Activated CD4-positive, alpha-beta T cell treated with anti-CD3 and anti-CD28 coated beads for 36 hours (primary cell): Measurements from ENCODE around the gene MAP1LC3B2. TPM values are rescaled to one million over a fixed set of nuclear protein-coding genes. Genes with fewer than 3 reads are reported as not detected.
"Not testable (repeated sequence)": the region's sequence is repeated elsewhere in the genome, so short reads cannot be mapped to it uniquely, and the experiment has no call there.

Experiments used
- ATAC-seq: fragments of 200-7000 bp; cut with Tn5 transposase; one replicate; pipeline ENCODE4 v1.10.0; 2021; ENCODE audit warnings: mild to moderate bottlenecking, moderate library complexity
- CTCF ChIA-PET: fragments of 350-600 bp; sonication (Branson Sonifier 250); formaldehyde crosslinking; loops from one replicate; lab custom pipeline; 2021; ENCODE audit warnings: antibody characterized with exemption; lab: Charles Lee
- POLR2A ChIA-PET: fragments of 350-600 bp; sonication (Branson Sonifier 250); formaldehyde crosslinking; loops from one replicate; lab custom pipeline; 2021; ENCODE audit warnings: antibody characterized with exemption, inconsistent platforms; lab: Charles Lee
- DNase-seq: peaks from one replicate; pipeline ENCODE4 v3.0.0-alpha.2; 2020
- H3K27ac Mint-ChIP-seq: one replicate; pipeline ENCODE4 v1.8.0; 2021; ENCODE audit warnings: mixed read lengths
- H3K27me3 Mint-ChIP-seq: one replicate; pipeline ENCODE4 v1.8.0; 2021; ENCODE audit warnings: mixed read lengths
- H3K36me3 Mint-ChIP-seq: one replicate; pipeline ENCODE4 v1.8.0; 2021; ENCODE audit warnings: low read depth, mixed read lengths
- H3K4me1 Mint-ChIP-seq: one replicate; pipeline ENCODE4 v1.8.0; 2021; ENCODE audit warnings: mixed read lengths
- H3K4me3 Mint-ChIP-seq: one replicate; pipeline ENCODE4 v1.8.0; 2021; ENCODE audit warnings: mild to moderate bottlenecking, moderate library complexity, mixed read lengths
- H3K9me3 Mint-ChIP-seq: one replicate; pipeline ENCODE4 v1.8.0; 2021; ENCODE audit warnings: low read depth, mixed read lengths
- intact Hi-C, 2 experiments: fragments of 100-400 bp; cut with DNase I in 1 of 2; cut with micrococcal nuclease in 1 of 2; formaldehyde crosslinking; loops; one replicate each; pipeline versions ENCODE4 v1.14.2 to v1.15.1; 2022 to 2024; cut with DNase I, micrococcal nuclease
- total RNA-seq, 2 experiments: library from RNA; stranded (reverse); gene quantifications; one replicate each; pipeline ENCODE4 v1.2.3, GENCODE V29; 2021

MAP1LC3B2 gene
- total RNA-seq, 2 experiments from 2014 or later = 1.8 TPM; not detected in 1

DNA sequence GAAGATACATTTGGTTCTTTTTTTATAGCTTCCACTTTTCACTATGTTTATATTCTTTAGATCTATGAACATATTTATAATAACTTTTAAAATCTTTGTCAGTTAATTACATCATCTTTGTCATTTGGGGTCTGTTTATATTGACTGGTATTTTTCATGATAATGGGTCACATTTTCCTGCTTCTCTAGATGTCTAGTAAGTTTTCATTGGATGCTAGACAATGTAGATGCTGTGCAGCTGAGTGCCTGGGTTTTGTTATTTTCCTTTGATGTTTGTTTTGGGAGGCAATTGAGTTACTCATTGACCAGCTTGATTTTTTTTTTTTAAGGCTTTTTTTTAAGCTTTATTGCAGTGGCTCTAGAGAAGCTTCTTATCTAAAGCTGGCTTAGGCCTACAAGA is 4.9 kb downstream of the MAP1LC3B2 start:
- ChIA-PET POLR2A (no interaction called here), CTCF (interaction anchor here (0.8 kb wide), 1 partner anchor 144 kb away, joined by 3 read pairs; no protein-coding TSS in a partner anchor)
- H3K27me3 Mint-ChIP-seq = no peaks in the 10 kb centered on the region
- H3K9me3 Mint-ChIP-seq = peaks cover 11% of the 10 kb centered on the region
- DNase-seq = no peak
- H3K4me1 Mint-ChIP-seq = peaks cover 17% of the 10 kb centered on the region
- intact Hi-C loops = no loop called here
- no peak for ATAC-seq
- H3K4me3 Mint-ChIP-seq = no peak overlapping the region
- H3K27ac Mint-ChIP-seq = no peak overlapping the region
- H3K36me3 Mint-ChIP-seq = no peaks in the 10 kb centered on the region

GRCh38 chr12:116565221-116565620 is 6.0 kb downstream of the MAP1LC3B2 start:
- H3K36me3 Mint-ChIP-seq, intact Hi-C loops, H3K27ac Mint-ChIP-seq, DNase-seq, H3K4me3 Mint-ChIP-seq, H3K4me1 Mint-ChIP-seq, ATAC-seq, H3K27me3 Mint-ChIP-seq, POLR2A ChIA-PET: not testable (repeated sequence)
- H3K9me3 Mint-ChIP-seq = peaks cover 11% of the 10 kb centered on the region
- CTCF ChIA-PET = interaction anchor here (0.5 kb wide), 1 partner anchor 135 kb away, joined by 4 read pairs; no protein-coding TSS in a partner anchor

GRCh38 chr12:116565963-116566362 is 6.8 kb downstream of the MAP1LC3B2 start:
- ATAC-seq = no peak
- Mint-ChIP-seq H3K4me1 (peaks cover 3% of the 10 kb centered on the region), H3K27me3 (no peaks in the 10 kb centered on the region), H3K27ac (no peak overlapping the region), H3K9me3 (peaks cover 11% of the 10 kb centered on the region), H3K36me3 (no peaks in the 10 kb centered on the region), H3K4me3 (no peak overlapping the region)
- POLR2A ChIA-PET = no interaction called here
- intact Hi-C loops = no loop called here
- CTCF ChIA-PET = interaction anchor here (0.5 to 0.7 kb wide), 3 partner anchors 36 to 290 kb away, joined by 3 to 5 read pairs (median 4); no protein-coding TSS in a partner anchor
- DNase-seq = no peak

GRCh38 chr12:116568203-116568602 is 9.0 kb downstream of the MAP1LC3B2 start:
- H3K4me1 Mint-ChIP-seq = peaks cover 2% of the 10 kb centered on the region
- no peaks in the 10 kb centered on the region for H3K36me3 Mint-ChIP-seq
- ChIA-PET CTCF (interaction anchor here (1.1 kb wide), 1 partner anchor 9 kb away, joined by 3 read pairs; no protein-coding TSS in a partner anchor), POLR2A (no interaction called here)
- H3K27me3 Mint-ChIP-seq = no peaks in the 10 kb centered on the region
- intact Hi-C loops = no loop called here
- no peak overlapping the region for H3K4me3 Mint-ChIP-seq
- H3K27ac Mint-ChIP-seq = no peak overlapping the region
- DNase-seq (no peak), ATAC-seq (no peak)
- peaks cover 11% of the 10 kb centered on the region for H3K9me3 Mint-ChIP-seq

- CTCF ChIA-PET = interaction anchor here (0.7 kb wide), 1 partner anchor 12 kb away, joined by 3 read pairs; the partner anchor contains the start of gene MAP1LC3B2
Measured at GRCh38 chr12:116571089-116571488, 11.9 kb downstream of the MAP1LC3B2 start.

GRCh38 chr12:116573776-116574175 is 14.6 kb downstream of the MAP1LC3B2 start:
- ChIA-PET POLR2A (no interaction called here), CTCF (interaction anchor here (0.6 kb wide), 1 partner anchor 307 kb away, joined by 3 read pairs; no protein-coding TSS in a partner anchor)
- H3K27me3 Mint-ChIP-seq = no peaks in the 10 kb centered on the region
- intact Hi-C loops = no loop called here
- no peaks in the 10 kb centered on the region for H3K4me1 Mint-ChIP-seq
- H3K9me3 Mint-ChIP-seq = no peaks in the 10 kb centered on the region
- H3K36me3 Mint-ChIP-seq = no peaks in the 10 kb centered on the region
- no peak for DNase-seq
- no peak overlapping the region for H3K4me3 Mint-ChIP-seq
- no peak overlapping the region for H3K27ac Mint-ChIP-seq
- no peak for ATAC-seq

More at GRCh38 chr12:116571089-116571488, 11.9 kb downstream of the MAP1LC3B2 start:
- Mint-ChIP-seq H3K27ac (no peak overlapping the region), H3K4me3 (no peak overlapping the region), H3K36me3 (no peaks in the 10 kb centered on the region), H3K27me3 (no peaks in the 10 kb centered on the region), H3K9me3 (no peaks in the 10 kb centered on the region), H3K4me1 (no peaks in the 10 kb centered on the region)
- POLR2A ChIA-PET = no interaction called here
- DNase-seq = no peak
- no peak for ATAC-seq
- intact Hi-C loops = no loop called here

DNA sequence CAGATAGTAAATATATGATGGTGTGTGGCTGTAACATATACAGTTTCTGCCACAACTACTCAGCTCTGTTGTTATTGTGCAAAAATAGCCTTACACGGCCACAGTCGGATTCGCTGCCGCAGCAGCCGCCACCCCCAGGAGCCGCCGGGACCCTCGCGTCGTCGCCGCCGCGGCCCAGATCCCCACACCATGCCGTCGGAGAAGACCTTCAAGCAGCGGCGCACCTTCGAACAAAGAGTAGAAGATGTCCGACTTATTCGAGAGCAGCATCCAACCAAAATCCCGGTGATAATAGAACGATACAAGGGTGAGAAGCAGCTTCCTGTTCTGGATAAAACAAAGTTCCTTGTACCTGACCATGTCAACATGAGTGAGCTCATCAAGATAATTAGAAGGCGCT is 16.6 kb downstream of the MAP1LC3B2 start:
- DNase-seq, H3K36me3 Mint-ChIP-seq, ATAC-seq, H3K9me3 Mint-ChIP-seq, intact Hi-C loops, H3K27me3 Mint-ChIP-seq, H3K4me3 Mint-ChIP-seq, H3K27ac Mint-ChIP-seq, H3K4me1 Mint-ChIP-seq, POLR2A ChIA-PET: not testable (repeated sequence)
- CTCF ChIA-PET = interaction anchor here (0.6 to 0.7 kb wide), 3 partner anchors 15 to 555 kb away, joined by 3 read pairs; no protein-coding TSS in a partner anchor

DNA sequence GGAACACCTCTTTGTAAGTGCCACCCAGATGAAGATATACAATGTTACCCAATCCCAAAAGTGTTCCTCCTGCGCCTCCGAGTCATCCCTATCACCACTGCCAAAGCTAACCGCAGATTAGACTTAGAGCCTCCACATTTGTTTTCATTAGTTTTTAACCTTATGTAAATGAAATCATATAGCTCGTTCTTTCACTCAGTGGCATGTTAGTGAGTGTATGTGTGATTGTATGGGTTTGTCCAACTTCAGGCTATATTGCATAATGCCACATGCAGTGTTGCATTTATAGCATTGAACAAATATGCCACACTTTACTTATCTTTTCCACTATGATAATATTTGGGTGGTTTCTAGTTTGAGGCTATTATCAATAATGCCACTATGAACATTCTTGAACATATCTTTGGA is 18.0 kb downstream of the MAP1LC3B2 start:
- ATAC-seq = no peak
- peaks cover 2% of the 10 kb centered on the region for H3K27me3 Mint-ChIP-seq
- DNase-seq = no peak
- H3K27ac Mint-ChIP-seq = no peak overlapping the region
- no peaks in the 10 kb centered on the region for H3K36me3 Mint-ChIP-seq
- H3K4me3 Mint-ChIP-seq = no peak overlapping the region
- H3K4me1 Mint-ChIP-seq = peaks cover 2% of the 10 kb centered on the region
- CTCF ChIA-PET = interaction anchor here (1.0 kb wide), 1 partner anchor 9 kb away, joined by 3 read pairs; no protein-coding TSS in a partner anchor
- intact Hi-C loops = no loop called here
- no peaks in the 10 kb centered on the region for H3K9me3 Mint-ChIP-seq
- POLR2A ChIA-PET = no interaction called here

- Mint-ChIP-seq H3K4me1 (peaks cover 2% of the 10 kb centered on the region), H3K9me3 (no peaks in the 10 kb centered on the region), H3K4me3 (no peak overlapping the region), H3K36me3 (no peaks in the 10 kb centered on the region), H3K27me3 (peaks cover 2% of the 10 kb centered on the region), H3K27ac (no peak overlapping the region)
- intact Hi-C loops = no loop called here
- ChIA-PET POLR2A (no interaction called here), CTCF (interaction anchor here (0.6 to 0.7 kb wide), 2 partner anchors 105 to 359 kb away, joined by 3 read pairs; no protein-coding TSS in a partner anchor)
- no peak for ATAC-seq
- DNase-seq = no peak
Measured at GRCh38 chr12:116578051-116578450, 18.9 kb downstream of the MAP1LC3B2 start.

DNA sequence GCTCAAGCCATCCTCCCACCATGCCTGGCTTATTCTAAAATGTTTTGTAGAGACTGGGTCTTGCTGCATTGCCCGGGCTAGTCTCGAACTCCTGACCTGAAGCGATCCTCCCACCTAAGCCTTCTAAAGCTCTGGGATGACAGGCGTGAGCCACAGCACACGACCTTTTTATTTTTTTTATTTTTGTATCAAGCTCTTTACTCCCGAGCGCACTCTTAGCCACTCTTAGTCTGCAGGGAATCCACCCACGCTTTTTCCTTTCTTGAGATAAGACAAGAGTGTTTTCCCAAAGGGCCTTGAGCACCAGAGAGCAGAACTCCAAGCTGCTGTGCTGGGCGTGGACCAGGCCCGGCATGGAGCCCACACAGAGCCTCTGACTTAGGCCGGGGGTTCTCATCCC is 23.4 kb downstream of the MAP1LC3B2 start:
- ATAC-seq = no peak
- ChIA-PET CTCF (interaction anchor here (0.6 kb wide), 1 partner anchor 56 kb away, joined by 4 read pairs; no protein-coding TSS in a partner anchor), POLR2A (no interaction called here)
- peaks cover 2% of the 10 kb centered on the region for H3K4me1 Mint-ChIP-seq
- no peaks in the 10 kb centered on the region for H3K36me3 Mint-ChIP-seq
- no peak overlapping the region for H3K27ac Mint-ChIP-seq
- H3K4me3 Mint-ChIP-seq = no peak overlapping the region
- peaks cover 6% of the 10 kb centered on the region for H3K9me3 Mint-ChIP-seq
- H3K27me3 Mint-ChIP-seq = peaks cover 2% of the 10 kb centered on the region
- intact Hi-C loops = no loop called here
- no peak for DNase-seq

DNA sequence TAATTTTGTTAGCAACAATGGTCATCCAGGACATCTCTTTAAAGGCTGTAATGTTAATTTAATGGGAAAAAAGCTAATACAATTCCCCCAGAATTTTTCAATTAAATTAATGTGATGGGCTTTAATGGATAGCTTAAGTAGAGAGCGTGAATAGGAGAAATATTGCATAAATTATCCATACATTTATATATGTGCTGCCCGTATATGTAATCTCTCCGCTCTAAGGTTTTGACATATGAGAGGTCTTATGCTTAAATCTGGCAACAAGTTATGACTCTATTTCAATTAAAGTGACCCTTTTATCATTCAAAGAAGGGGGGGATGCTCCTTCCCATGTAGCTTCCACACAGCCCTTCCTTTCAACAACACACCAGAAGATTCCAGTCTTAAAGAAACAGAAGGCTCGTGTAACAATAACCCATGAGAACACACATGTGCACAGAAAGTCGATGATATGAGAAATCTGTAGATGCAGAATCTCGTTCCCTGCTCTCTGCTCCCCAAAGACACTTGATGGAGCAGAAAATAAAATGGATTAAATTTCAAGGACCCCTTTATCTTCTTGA is 24.0 kb downstream of the MAP1LC3B2 start:
- Mint-ChIP-seq H3K27ac (no peak overlapping the region), H3K4me3 (no peak overlapping the region), H3K36me3 (no peaks in the 10 kb centered on the region), H3K9me3 (peaks cover 6% of the 10 kb centered on the region), H3K4me1 (peaks cover 2% of the 10 kb centered on the region), H3K27me3 (peaks cover 2% of the 10 kb centered on the region)
- intact Hi-C loops = no loop called here
- ATAC-seq (no peak), DNase-seq (no peak)
- CTCF ChIA-PET = interaction anchor here (0.6 kb wide), 1 partner anchor 56 kb away, joined by 4 read pairs; no protein-coding TSS in a partner anchor
- POLR2A ChIA-PET = no interaction called here

GRCh38 chr12:116587270-116587669 is 28.1 kb downstream of the MAP1LC3B2 start:
- Mint-ChIP-seq H3K9me3 (peaks cover 6% of the 10 kb centered on the region), H3K27me3 (no peaks in the 10 kb centered on the region), H3K4me3 (no peak overlapping the region), H3K4me1 (peaks cover 9% of the 10 kb centered on the region), H3K27ac (no peak overlapping the region), H3K36me3 (no peaks in the 10 kb centered on the region)
- intact Hi-C loops = no loop called here
- ChIA-PET CTCF (interaction anchor here (1.2 to 1.3 kb wide), 2 partner anchors 14 to 446 kb away, joined by 3 to 4 read pairs; no protein-coding TSS in a partner anchor), POLR2A (no interaction called here)
- no peak for DNase-seq
- ATAC-seq = no peak
